SH-SY5Y (cell line): ENCODE data around the gene BAZ1A.

ENCODE experiments used
- GATA2 ChIP-seq: IDR thresholded peaks from 2 replicates; pipeline ENCODE4 v1.6.1; 2011; ENCODE audit warnings: mild to moderate bottlenecking, low read depth, low read length
- GATA3 ChIP-seq: IDR thresholded peaks from 2 replicates; pipeline ENCODE4 v1.6.1; 2011; ENCODE audit warnings: low read depth, mild to moderate bottlenecking, low read length, moderate library complexity

DNA sequence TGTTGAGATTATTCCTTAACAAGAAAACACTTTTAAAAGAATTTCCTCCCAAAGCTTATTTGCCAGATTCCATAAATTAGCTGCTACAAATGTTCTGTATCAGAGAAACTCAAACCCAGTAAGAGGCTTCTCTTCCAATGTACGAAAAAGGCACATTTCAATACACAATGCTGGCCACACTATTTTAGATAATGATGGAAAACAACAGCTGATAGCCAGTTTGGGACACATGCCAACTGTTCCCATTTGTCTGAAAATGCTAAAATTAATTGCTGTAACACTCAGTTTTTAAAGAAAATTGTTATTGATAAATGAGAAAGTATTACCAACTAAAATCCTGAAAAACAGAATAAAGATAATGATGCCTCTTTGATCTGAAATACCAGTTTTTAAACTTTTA is 165.2 kb downstream of the BAZ1A start:
- TF ChIP-seq GATA2 = no peak
- TF ChIP-seq GATA3 = no peak
